Astrocyte (in vitro differentiated cells and primary cell): ENCODE data around the gene JAGN1.

Experiments
- EZH2 ChIP-seq: IDR thresholded peaks from 2 replicates; pipeline ENCODE4 v1.6.1; 2012; ENCODE audit warnings: mild to moderate bottlenecking, low read length, inconsistent platforms; ENCODE audit not compliant: insufficient read depth
- TF ChIP-seq, protein P1 (sequence below): IDR thresholded peaks from 2 replicates; pipeline ENCODE4 v1.5.1; 2011; ENCODE audit warnings: low read depth, mild to moderate bottlenecking, inconsistent platforms, low read length, moderate library complexity; ENCODE audit not compliant: insufficient read depth

DNA sequence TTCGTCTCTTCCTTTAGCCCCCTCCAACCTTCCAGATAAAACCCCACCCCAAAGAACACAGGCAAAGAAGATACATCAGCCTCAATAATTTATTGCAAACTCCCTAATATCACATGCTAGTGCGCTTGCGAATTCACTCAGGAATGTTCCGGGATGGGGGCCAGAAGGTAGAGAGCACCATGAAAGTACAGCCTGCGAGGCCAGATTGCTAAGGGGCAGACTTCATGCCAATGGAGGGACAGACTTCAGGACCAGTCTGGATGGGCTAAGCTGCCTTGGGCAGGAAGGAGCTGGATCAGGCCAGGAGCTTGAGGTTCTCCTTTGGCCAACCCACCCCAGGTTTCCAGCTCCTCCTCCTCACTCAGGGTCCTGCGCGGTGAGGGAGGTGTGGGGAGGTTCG lies 23.8 kb upstream of the JAGN1 start:
- TF ChIP-seq, protein P1, sequence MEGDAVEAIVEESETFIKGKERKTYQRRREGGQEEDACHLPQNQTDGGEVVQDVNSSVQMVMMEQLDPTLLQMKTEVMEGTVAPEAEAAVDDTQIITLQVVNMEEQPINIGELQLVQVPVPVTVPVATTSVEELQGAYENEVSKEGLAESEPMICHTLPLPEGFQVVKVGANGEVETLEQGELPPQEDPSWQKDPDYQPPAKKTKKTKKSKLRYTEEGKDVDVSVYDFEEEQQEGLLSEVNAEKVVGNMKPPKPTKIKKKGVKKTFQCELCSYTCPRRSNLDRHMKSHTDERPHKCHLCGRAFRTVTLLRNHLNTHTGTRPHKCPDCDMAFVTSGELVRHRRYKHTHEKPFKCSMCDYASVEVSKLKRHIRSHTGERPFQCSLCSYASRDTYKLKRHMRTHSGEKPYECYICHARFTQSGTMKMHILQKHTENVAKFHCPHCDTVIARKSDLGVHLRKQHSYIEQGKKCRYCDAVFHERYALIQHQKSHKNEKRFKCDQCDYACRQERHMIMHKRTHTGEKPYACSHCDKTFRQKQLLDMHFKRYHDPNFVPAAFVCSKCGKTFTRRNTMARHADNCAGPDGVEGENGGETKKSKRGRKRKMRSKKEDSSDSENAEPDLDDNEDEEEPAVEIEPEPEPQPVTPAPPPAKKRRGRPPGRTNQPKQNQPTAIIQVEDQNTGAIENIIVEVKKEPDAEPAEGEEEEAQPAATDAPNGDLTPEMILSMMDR: no peak
- no peak for TF ChIP-seq EZH2
